ENCODE results near the gene COPS6. TPM values are rescaled to one million over a fixed set of nuclear protein-coding genes. Genes with fewer than 3 reads are reported as not detected.

Gene COPS6
- total and polyA plus RNA-seq, 10 donors = 47.0 to 89.6 (median 76.3) TPM

GRCh38 chr7:100126239-100126930 is 37.6 kb downstream of the COPS6 start:
- WGBS, 5 donors = 12 to 16% (median 15%) methylated on average over 29 of the region's 29 CpGs
- TF ChIP-seq CTCF (IDR thresholded peaks at IDR 0.05 in 8 of 11, conservative IDR thresholded peaks at IDR 0.05 in 3 of 11) = no peak
- TF ChIP-seq POLR2A (IDR thresholded peaks at IDR 0.05) = no peak
- TF ChIP-seq POLR2AphosphoS5 (IDR thresholded peaks at IDR 0.05) = no peak
- intact Hi-C loops (cut with DNase I; ENCODE audit: low total_unique reads) = loop anchor here (5.0 kb wide), 1 partner anchor 44 kb away; the partner anchor contains the start of gene ZNF3

GRCh38 chr7:100126931-100127865 is 38.4 kb downstream of the COPS6 start, which contains the start of gene MBLAC1:
Gene MBLAC1, plus strand, starts transcription at chr7:100126967. Its CDS starts 429 bp downstream, at chr7:100127396.
- Histone ChIP-seq H3K27ac (peak within 1 kb of the TSS; percentile 91 to 99 (median 96)), H3K27me3 (replicated peaks in 1 of 7) (no peaks in the 10 kb centered on the region), H3K4me1 (peaks cover 25 to 76% (median 53%) of the 10 kb centered on the region in 6 donors), H3K4me3 (peak within 1 kb of the TSS; percentile 64 to 89 (median 83)), H3K36me3 (peaks cover 0 to 28% (median 0%) of the 10 kb centered on the region in 6 donors), H3K9me3 (no peaks in the 10 kb centered on the region)
- DNase-seq = peak; percentile 96
- TF ChIP-seq CTCF (IDR thresholded peaks at IDR 0.05 in 8 of 11, conservative IDR thresholded peaks at IDR 0.05 in 3 of 11) = peak in 1 of 11 experiments; percentile 5
- peak in 1 of 3 donors; percentile 45 for TF ChIP-seq POLR2A (IDR thresholded peaks at IDR 0.05)
- TF ChIP-seq POLR2AphosphoS5 (IDR thresholded peaks at IDR 0.05) = peak; percentile 86 to 94 (median 91)
- WGBS, 5 donors = 0 to 1% (median 0%) methylated on average over 34 to 85 of the region's 85 CpGs
- intact Hi-C loops (cut with DNase I; ENCODE audit: low total_unique reads) = loop anchor here (5.0 kb wide), 1 partner anchor 45 kb away; the partner anchor contains the start of gene ZNF3

More at GRCh38 chr7:100126239-100126930, 37.6 kb downstream of the COPS6 start:
- DNase-seq = no peak
- Histone ChIP-seq H3K9me3 (no peaks in the 10 kb centered on the region), H3K27me3 (replicated peaks in 1 of 7) (no peaks in the 10 kb centered on the region), H3K36me3 (peaks cover 0 to 29% (median 0%) of the 10 kb centered on the region in 6 donors), H3K4me1 (peaks cover 25 to 76% (median 52%) of the 10 kb centered on the region in 6 donors), H3K27ac (peak overlapping the region; percentile 91 to 99 (median 96)), H3K4me3 (peak overlapping the region; percentile 64 to 89 (median 83))

GRCh38 chr7:100127866-100128636 is 39.3 kb downstream of the COPS6 start:
- Histone ChIP-seq H3K27me3 (replicated peaks in 1 of 7) (no peaks in the 10 kb centered on the region), H3K36me3 (peaks cover 0 to 19% (median 0%) of the 10 kb centered on the region in 6 donors), H3K4me3 (peak overlapping the region; percentile 64 to 89 (median 83)), H3K9me3 (no peaks in the 10 kb centered on the region), H3K27ac (peak overlapping the region; percentile 91 to 99 (median 96)), H3K4me1 (peaks cover 25 to 75% (median 50%) of the 10 kb centered on the region in 6 donors)
- no peak for DNase-seq
- TF ChIP-seq POLR2A (IDR thresholded peaks at IDR 0.05) (no peak), POLR2AphosphoS5 (IDR thresholded peaks at IDR 0.05) (no peak), CTCF (IDR thresholded peaks at IDR 0.05 in 8 of 11, conservative IDR thresholded peaks at IDR 0.05 in 3 of 11) (no peak)
- WGBS, 5 donors = 3 to 5% (median 5%) methylated on average over 27 to 37 of the region's 37 CpGs
- intact Hi-C loops (cut with DNase I; ENCODE audit: low total_unique reads) = loop anchor here (5.0 kb wide), 1 partner anchor 46 kb away; the partner anchor contains the start of gene ZNF3
